Calu3 (cell line): Measurements from ENCODE around the gene CRIP1. TPM values are rescaled to one million over a fixed set of nuclear protein-coding genes. Genes with fewer than 3 reads are reported as not detected.

Source experiments
- BruUV-seq: library from RNA; stranded (reverse); fragments of 400-500 nt; replicated peaks from 2 replicates; lab custom pipeline; 2021; lab: Mats Ljungman, UMichigan
- CTCF ChIA-PET: fragments of 300-600 bp; sonication (Branson Sonifier 250); formaldehyde crosslinking; loops from one replicate; lab custom pipeline; 2022; ENCODE audit warnings: antibody characterized with exemption; lab: Charles Lee
- DNase-seq: peaks from one replicate; pipeline ENCODE4 v3.0.0; 2022
- H3K27ac Mint-ChIP-seq: one replicate; pipeline ENCODE4 v1.8.0; 2022; ENCODE audit warnings: mixed read lengths; ENCODE audit not compliant: unreplicated experiment
- H3K27me3 Mint-ChIP-seq: one replicate; pipeline ENCODE4 v1.8.0; 2022; ENCODE audit warnings: mixed read lengths; ENCODE audit not compliant: unreplicated experiment
- H3K36me3 Mint-ChIP-seq: one replicate; pipeline ENCODE4 v1.8.0; 2022; ENCODE audit warnings: mild to moderate bottlenecking, moderate library complexity, mixed read lengths; ENCODE audit not compliant: insufficient read depth, unreplicated experiment
- H3K4me1 Mint-ChIP-seq: one replicate; pipeline ENCODE4 v1.8.0; 2022; ENCODE audit warnings: mild to moderate bottlenecking, low read depth, mixed read lengths; ENCODE audit not compliant: unreplicated experiment
- H3K4me3 Mint-ChIP-seq: one replicate; pipeline ENCODE4 v1.8.0; 2022; ENCODE audit warnings: mild to moderate bottlenecking, low read depth, moderate library complexity, mixed read lengths; ENCODE audit not compliant: unreplicated experiment
- H3K9me3 Mint-ChIP-seq: one replicate; pipeline ENCODE4 v1.8.0; 2022; ENCODE audit warnings: low read depth, mixed read lengths; ENCODE audit not compliant: unreplicated experiment
- CTCF ChIP-seq: fragments of 200-600 bp; IDR thresholded peaks from one replicate; pipeline ENCODE4 v1.8.0; 2022; ENCODE audit warnings: antibody characterized with exemption; ENCODE audit not compliant: unreplicated experiment
- intact Hi-C: fragments of 100-400 bp; cut with micrococcal nuclease; formaldehyde crosslinking; loops from one replicate; pipeline ENCODE4 v1.10.0; 2022; ENCODE audit not compliant: unreplicated experiment
- total RNA-seq: library from RNA; stranded (reverse); gene quantifications from 2 replicates; pipeline ENCODE4 v1.2.3, GENCODE V29; 2022

Gene CRIP1
- total RNA-seq, 1 experiment from 2014 or later = 7.1 TPM

- no peak overlapping the region for H3K27ac Mint-ChIP-seq
- no peak overlapping the region for H3K4me3 Mint-ChIP-seq
- intact Hi-C loops = no loop called here
- H3K9me3 Mint-ChIP-seq = no peaks in the 10 kb centered on the region
- H3K4me1 Mint-ChIP-seq = no peaks in the 10 kb centered on the region
- CTCF ChIA-PET = no interaction called here
- peaks cover 42% of the 10 kb centered on the region for H3K36me3 Mint-ChIP-seq
- no TSS peak for BruUV-seq
- TF ChIP-seq CTCF = no peak
- no peaks in the 10 kb centered on the region for H3K27me3 Mint-ChIP-seq
- no peak for DNase-seq
These were observed 47.5 kb upstream of the CRIP1 start for GRCh38 chr14:105439179-105439578.

GRCh38 chr14:105439710-105440553 is 46.8 kb upstream of the CRIP1 start:
- Mint-ChIP-seq H3K27me3 (no peaks in the 10 kb centered on the region), H3K4me3 (no peak overlapping the region), H3K9me3 (no peaks in the 10 kb centered on the region), H3K27ac (no peak overlapping the region), H3K36me3 (peaks cover 39% of the 10 kb centered on the region), H3K4me1 (no peaks in the 10 kb centered on the region)
- intact Hi-C loops = no loop called here
- no peak for DNase-seq
- no TSS peak for BruUV-seq
- CTCF ChIA-PET = no interaction called here
- TF ChIP-seq CTCF = no peak

- no peak for DNase-seq
- Mint-ChIP-seq H3K9me3 (no peaks in the 10 kb centered on the region), H3K27me3 (no peaks in the 10 kb centered on the region), H3K4me3 (no peak overlapping the region), H3K36me3 (peaks cover 38% of the 10 kb centered on the region), H3K27ac (no peak overlapping the region), H3K4me1 (no peaks in the 10 kb centered on the region)
- intact Hi-C loops = no loop called here
- BruUV-seq = no TSS peak
- no peak for TF ChIP-seq CTCF
- CTCF ChIA-PET = interaction anchor here (0.6 kb wide), 1 partner anchor 32 kb away, joined by 4 read pairs; no protein-coding TSS in a partner anchor
These were observed 46.2 kb upstream of the CRIP1 start for GRCh38 chr14:105440554-105440900.

GRCh38 chr14:105440992-105441391 is 45.7 kb upstream of the CRIP1 start:
- H3K9me3 Mint-ChIP-seq = no peaks in the 10 kb centered on the region
- CTCF ChIA-PET = interaction anchor here (0.6 kb wide), 1 partner anchor 32 kb away, joined by 4 read pairs; no protein-coding TSS in a partner anchor
- BruUV-seq = no TSS peak
- no peak overlapping the region for H3K27ac Mint-ChIP-seq
- peaks cover 38% of the 10 kb centered on the region for H3K36me3 Mint-ChIP-seq
- H3K4me3 Mint-ChIP-seq = no peak overlapping the region
- H3K4me1 Mint-ChIP-seq = no peaks in the 10 kb centered on the region
- no peaks in the 10 kb centered on the region for H3K27me3 Mint-ChIP-seq
- intact Hi-C loops = no loop called here
- no peak for DNase-seq
- TF ChIP-seq CTCF = no peak
